GM03348 (cell line): ENCODE measurements around the gene MYCN.
"Not testable (repeated sequence)": the region's sequence is repeated elsewhere in the genome, so short reads cannot be mapped to it uniquely, and the experiment has no call there.

Experiments
- DNase-seq: peaks from one replicate; pipeline ENCODE4 v3.0.0; 2012; ENCODE audit warnings: low spot score

Gene MYCN

GRCh38 chr2:15907461-15908324 is 32.7 kb upstream of the MYCN start:
- DNase-seq: no peak

GRCh38 chr2:15908371-15908770 is 32.0 kb upstream of the MYCN start:
- no peak for DNase-seq

- DNase-seq: no peak
Measured at GRCh38 chr2:15909157-15909556, 31.2 kb upstream of the MYCN start.

- no peak for DNase-seq
Measured at GRCh38 chr2:15909736-15910135, 30.6 kb upstream of the MYCN start.

GRCh38 chr2:15911270-15911669 is 29.1 kb upstream of the MYCN start:
- not testable (repeated sequence) for DNase-seq

DNA sequence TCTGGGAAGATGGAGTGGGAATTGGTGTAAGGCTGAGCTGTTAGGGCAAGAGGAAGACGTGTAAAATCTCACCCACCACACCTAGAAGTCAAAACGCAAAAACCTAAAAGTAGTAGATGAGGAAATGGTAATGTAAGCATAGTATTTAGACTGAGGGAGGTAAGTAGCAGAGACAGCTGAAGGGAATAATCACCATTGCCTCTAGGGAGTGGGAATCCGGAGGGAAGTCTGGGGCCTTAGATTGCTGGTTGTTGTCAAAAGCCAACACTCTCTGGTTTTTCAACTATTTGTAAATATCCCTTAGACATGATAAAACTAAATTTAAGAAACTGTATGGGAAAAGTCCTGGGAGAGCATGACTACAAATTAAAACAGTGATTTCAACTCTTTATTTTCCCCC is 28.7 kb upstream of the MYCN start:
- no peak for DNase-seq

DNA sequence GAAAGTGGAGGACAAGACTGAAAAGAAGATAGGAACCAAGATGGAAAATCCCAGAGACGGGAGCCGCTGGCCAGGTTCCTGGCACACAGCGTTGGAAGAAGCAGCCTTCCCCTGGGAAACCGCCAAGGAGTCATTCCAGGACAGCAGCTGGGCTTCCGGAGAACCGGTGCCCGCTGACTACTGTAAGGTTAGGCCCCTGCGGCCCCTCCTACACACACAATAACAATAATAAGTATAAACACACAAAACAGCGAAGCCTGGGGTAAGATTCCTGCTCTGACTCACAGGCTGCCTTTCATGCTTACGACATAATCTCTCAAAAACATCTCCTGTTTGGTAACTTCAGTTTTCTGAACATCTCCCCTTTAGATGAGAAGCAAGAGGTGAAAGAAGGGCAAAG is 28.1 kb upstream of the MYCN start:
- DNase-seq: no peak

- no peak for DNase-seq
Measured at GRCh38 chr2:15913146-15913545, 27.2 kb upstream of the MYCN start.

DNA sequence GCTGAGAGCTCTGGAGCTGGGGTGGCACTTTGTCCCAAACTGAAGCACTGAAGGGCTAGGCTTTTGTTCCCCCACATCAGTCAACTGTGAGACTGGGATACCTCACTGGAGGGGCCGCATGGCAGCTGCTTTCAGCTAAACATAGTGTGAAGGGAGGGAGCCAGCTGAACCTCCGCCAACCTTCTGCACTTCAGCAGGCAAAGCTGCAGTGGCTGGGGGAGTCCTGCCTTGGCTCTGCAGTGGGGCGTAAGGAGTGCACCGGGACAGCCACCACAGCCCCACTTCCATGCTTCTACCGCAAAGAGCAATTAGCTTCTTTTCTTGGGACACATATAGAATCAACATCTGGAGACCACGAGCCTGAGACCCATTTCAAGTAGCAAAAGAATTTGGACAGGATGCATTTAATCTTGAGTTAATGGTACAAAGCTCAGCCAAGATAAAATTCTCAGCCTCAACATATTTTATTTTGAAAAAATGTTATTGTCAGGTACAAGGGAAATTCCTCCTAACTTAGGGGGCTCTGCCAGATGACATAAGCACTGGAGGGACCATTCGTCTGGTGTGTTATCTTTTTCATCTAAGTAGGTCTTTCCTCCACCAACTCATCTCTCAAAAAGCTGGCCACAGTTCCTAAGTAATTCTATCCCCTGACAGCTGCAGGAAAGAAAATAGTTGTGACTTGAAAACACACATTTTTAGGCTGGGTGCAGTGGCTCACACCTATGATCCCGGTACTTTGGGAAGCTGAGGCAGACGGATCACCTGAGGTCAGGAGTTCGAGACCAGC is 25.6 kb upstream of the MYCN start:
- DNase-seq: no peak

GRCh38 chr2:15915546-15915945 is 24.8 kb upstream of the MYCN start:
- not testable (repeated sequence) for DNase-seq

DNA sequence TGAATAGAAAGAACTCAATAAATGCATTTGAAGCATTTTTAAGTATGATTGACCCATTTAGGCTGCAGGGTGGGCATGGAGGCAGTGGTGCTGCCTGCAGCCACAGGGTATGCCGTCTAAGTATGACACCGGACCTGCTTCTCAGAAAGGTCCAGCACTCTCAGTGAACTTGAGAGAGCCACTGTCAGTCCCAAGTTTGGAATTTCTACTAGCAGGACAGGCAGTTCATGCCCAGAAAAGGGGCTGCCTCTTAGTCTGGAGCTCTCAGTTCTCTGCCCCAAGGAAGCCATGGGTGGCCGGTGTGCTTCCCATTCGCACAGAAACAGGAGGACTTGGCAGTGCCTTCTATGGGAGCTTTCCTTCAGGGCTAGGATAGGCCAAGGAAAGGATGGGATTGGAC is 24.0 kb upstream of the MYCN start:
- DNase-seq: no peak

- DNase-seq: no peak
Measured at GRCh38 chr2:15918761-15919356, 21.5 kb upstream of the MYCN start.

DNA sequence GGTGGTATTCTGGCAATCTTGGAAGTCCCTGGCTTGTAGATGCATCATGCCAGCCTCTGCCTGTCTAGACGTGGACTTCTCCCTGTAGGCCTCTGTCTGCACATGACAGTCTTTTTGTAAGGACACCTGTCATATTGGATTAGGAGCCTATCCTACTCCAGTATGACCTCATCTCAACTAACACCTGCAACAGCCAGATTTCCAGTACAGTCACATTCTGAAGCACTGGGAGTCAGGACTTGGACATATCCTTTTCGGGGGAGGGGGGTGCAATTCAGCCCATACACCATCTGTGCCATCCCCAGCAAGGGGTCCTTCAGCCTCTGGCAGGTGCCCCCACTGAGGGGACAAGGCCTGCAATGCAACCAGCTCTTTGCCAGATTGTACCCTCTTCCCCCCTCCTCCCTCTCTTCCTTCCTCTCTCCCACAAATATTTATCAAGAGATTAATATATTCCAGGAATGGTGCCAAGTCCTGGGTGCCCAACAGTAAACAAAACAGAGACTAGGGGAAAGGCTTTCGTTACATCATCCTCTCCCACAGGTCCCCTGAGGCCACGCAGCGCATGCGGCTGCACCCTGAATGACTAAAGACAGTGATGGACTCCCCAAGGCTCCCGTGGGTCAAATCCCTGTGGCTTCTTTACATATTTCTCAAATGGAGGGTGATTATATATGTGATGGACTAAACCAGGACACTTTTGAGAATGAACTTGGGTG is 20.5 kb upstream of the MYCN start:
- DNase-seq: no peak

- DNase-seq: no peak
Measured at GRCh38 chr2:15920696-15921095, 19.7 kb upstream of the MYCN start.

DNA sequence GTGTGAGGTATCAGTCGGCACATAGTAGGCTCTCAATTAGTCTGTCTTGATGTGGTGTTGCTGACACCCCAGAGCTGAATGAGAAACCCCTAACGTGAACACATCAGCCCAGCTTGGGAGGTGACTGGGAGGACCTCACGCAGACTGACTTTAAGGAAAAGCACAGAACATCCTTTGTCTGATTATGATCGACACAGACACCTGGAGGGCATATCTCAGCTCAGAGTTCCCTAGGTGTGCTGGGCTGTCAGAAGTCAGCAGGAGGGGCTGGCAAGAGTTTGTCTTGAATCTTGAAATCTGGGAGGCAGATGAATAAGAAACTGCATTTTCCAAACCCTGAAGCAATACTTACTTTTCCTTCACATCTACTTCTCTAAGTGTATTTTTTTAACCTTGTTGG is 16.8 kb upstream of the MYCN start:
- no peak for DNase-seq

DNA sequence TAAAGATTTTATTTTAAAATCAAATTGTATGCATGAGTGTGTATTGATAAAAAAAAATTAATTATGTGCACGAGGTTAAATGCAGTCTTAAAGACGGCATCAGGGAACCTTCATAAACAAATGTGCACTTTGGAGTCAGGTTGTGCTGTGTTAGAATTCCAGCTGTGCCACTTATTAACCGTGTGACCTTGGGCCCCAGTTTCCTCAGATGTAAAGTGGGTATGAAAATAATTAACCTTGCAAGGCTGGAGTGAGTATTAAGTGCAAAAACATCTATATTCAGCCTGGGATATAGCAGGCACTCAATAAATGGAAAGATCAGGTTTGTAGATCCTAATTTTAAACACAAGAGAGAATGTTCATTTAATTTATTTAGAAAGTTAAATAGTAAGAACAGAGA is 14.5 kb upstream of the MYCN start:
- DNase-seq: no peak

DNA sequence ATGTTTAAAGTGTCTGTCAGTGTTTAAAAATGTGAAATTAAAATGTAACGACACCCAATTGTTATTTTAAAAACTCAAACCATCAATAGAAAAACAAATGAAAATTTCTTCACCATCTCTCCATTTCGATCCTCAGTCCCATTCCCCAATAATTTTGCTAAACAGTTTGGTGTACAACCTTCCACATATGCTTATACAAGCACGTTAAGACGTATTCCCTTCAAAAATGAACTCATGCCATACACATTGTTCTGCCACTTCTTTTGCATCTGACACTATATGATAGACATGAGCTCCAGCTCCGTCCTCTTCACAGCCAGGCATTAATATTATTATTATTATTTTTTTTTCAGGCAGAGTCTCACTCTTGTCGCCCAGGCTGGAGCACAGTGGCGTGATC is 14.1 kb upstream of the MYCN start:
- DNase-seq: no peak

DNA sequence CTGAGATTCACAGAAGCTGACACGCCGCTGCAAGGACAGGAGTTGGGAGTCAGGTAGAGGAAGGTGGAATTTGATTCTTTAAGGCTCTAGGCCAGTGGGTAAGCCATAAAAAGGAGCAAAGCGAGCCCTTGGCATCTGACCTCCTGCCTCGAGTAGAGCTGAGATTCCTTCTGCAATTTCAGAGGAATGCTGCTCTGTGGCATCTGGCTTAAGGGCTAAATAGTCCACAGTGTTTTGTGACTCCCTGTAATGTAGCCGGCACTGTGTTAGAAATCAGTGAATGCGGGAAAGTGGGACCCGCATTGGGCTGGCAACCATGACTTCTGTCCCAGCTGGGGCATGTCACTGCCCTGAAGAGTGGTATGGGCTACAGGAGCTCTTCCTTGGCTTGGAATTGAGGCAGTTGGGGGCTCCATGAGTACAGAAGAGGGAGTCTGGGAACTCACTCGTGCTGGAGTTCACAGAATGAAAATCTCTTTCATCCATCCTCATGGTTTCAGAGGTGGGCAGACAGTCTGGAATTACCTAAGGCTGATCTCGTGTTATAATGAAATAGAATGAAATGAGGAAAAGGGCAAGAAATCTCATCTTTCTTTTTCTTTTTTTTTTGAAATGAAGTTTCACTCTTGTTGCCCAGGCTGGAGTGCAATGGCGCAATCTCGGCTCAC is 12.7 kb upstream of the MYCN start:
- DNase-seq: no peak

- not testable (repeated sequence) for DNase-seq
Measured at GRCh38 chr2:15929008-15929407, 11.3 kb upstream of the MYCN start.

DNA sequence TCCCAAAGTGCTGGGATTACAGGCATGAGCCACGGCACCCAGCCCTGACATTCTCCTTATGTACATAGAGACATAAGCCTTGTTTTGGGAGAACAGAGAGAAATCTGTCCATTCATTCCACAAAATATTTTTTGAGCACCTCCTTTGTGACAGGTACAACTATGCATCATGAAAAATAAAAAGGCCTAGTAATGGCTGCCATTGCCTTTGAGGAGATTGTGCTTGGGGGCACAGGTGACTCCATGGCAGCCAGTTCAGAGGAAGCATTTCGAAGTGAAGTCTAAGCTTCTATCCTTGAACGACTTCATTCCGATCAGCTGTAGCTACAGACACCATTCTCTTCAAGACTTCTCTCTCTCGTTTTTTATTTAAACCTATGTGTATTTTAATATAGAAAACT is 10.5 kb upstream of the MYCN start:
- no peak for DNase-seq

DNA sequence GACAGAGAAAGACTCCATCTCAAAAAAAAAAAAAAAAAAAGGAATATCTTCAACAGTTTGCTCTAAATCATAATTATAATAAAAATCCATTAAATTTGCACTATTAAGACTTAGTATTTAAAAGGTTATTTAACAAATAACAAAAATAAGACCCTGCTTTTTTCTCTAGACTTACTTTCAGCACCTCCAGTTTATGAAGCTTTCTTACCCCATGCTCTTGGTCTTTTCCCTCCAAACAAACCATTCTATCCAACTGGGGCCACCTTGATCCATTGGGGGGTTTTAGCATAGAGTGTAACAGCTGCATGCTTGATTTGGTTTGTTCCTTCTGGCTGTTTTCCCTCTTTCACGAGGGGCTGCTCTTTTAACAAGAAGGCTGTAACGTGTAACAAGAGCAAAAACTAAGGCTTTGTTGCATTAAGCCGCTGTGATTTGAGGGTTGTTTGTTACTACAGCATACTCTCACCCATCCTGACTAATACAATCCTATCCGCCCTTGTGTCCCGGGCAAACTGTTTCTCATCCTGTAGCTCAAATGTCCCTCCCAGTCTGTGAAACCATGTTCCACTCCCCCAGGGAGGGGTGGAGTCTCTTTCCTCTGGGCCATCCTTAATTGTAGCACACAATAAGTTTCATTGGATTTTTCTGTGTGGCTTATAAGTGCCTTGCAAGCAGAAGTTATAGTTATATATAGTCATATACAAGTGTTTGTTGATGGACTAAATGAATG is 9.6 kb upstream of the MYCN start:
- DNase-seq: no peak
